K562 (cell line): ENCODE data around the gene OR2Z1. TPM values are rescaled to one million over a fixed set of nuclear protein-coding genes. Genes with fewer than 3 reads are reported as not detected.

Experiments used
- EP300 ChIP-seq: IDR thresholded peaks from 2 replicates; pipeline ENCODE4 v1.6.1; 2012; ENCODE audit warnings: low read length, improper control_type of control experiment
- ESRRA ChIP-seq: fragments of 450-650 bp; IDR thresholded peaks from 2 replicates; pipeline ENCODE4 v1.6.1; 2014; ENCODE audit warnings: low read depth, mild to moderate bottlenecking, moderate library complexity, borderline replicate concordance
- FOXA3 ChIP-seq, 2 experiments: fragments of 450-650 bp in 1 of 2; sonication (generic) in 1 of 2; formaldehyde crosslinking; IDR thresholded peaks in 1 of 2; conservative IDR thresholded peaks in 1 of 2; 2 replicates each; pipeline versions ENCODE4 v1.4.0 to v1.8.0; 2020 to 2022; ENCODE audit warnings: mild to moderate bottlenecking in 2 of 2, missing genetic modification reagents in 1 of 2
- KDM1A ChIP-seq, 2 experiments: fragments of 450-650 bp; IDR thresholded peaks; 2 replicates each; pipeline ENCODE4 v1.6.1; 2016; ENCODE audit warnings: mild to moderate bottlenecking in 2 of 2
- MBD2 ChIP-seq: sonication (generic); IDR thresholded peaks from 2 replicates; pipeline ENCODE4 v1.6.1; 2016; ENCODE audit warnings: low read depth, borderline replicate concordance
- MTF1 ChIP-seq: fragments of 250-450 bp; sonication (Bioruptor Pico); IDR thresholded peaks from 2 replicates; pipeline ENCODE4 v1.9.0; 2021; ENCODE audit warnings: moderate library complexity, mild to moderate bottlenecking, inconsistent platforms, borderline replicate concordance
- NCOA4 ChIP-seq: fragments of 450-650 bp; IDR thresholded peaks from 2 replicates; pipeline ENCODE4 v1.6.1; 2018; ENCODE audit warnings: mild to moderate bottlenecking; ENCODE audit not compliant: partially characterized antibody
- NR2F6 ChIP-seq: fragments of 450-650 bp; formaldehyde crosslinking; IDR thresholded peaks from 2 replicates; pipeline ENCODE4 v1.4.0; 2020; ENCODE audit warnings: mild to moderate bottlenecking
- NUFIP1 ChIP-seq: fragments of 450-650 bp; IDR thresholded peaks from 2 replicates; pipeline ENCODE4 v1.6.1; 2018; ENCODE audit not compliant: partially characterized antibody
- PURB ChIP-seq: sonication (generic); formaldehyde crosslinking; IDR thresholded peaks from 2 replicates; pipeline ENCODE4 v1.9.0; 2021; ENCODE audit warnings: low read depth, mild to moderate bottlenecking, missing genetic modification reagents
- SLC30A9 ChIP-seq: fragments of 250-450 bp; sonication (Bioruptor Pico); IDR thresholded peaks from 2 replicates; pipeline ENCODE4 v1.8.0; 2022; ENCODE audit warnings: mild to moderate bottlenecking, moderate library complexity
- SMARCA4 ChIP-seq: fragments of 450-650 bp; IDR thresholded peaks from 2 replicates; pipeline ENCODE4 v1.6.1; 2016
- SRF ChIP-seq, 2 experiments: fragments of 250-450, 450-650 bp in 1 of 2; sonication (Bioruptor Pico) in 1 of 2; sonication (generic) in 1 of 2; formaldehyde crosslinking; IDR thresholded peaks; 2 replicates each; pipeline versions ENCODE4 v1.5.0 to v1.5.1; 2020 to 2022; ENCODE audit warnings: mild to moderate bottlenecking in 1 of 2, missing genetic modification reagents in 1 of 2
- TAL1 ChIP-seq: fragments of 450-650 bp; IDR thresholded peaks from 2 replicates; pipeline ENCODE4 v1.6.1; 2016; ENCODE audit warnings: mild to moderate bottlenecking
- ZSCAN29 ChIP-seq: fragments of 450-650 bp; IDR thresholded peaks from 2 replicates; pipeline ENCODE4 v1.6.1; 2017
- polyA plus RNA-seq, 8 experiments: library from polyadenylated mRNA; depleted of rRNA in 4 of 8; stranded (reverse) in 5 of 8; unstranded in 3 of 8; fragments of >200 nt; fragmentation: Nextera tagmentation in 2 of 8; fragmentation: Illumina TruSeq in 1 of 8; extraction: Ambion mirVana in 2 of 8; extraction: Trizol in 1 of 8; gene quantifications; 2 replicates each; pipeline versions ENCODE4 v1.2.1 to v1.2.3, GENCODE V29; 2011 to 2014; ENCODE audit warnings: inconsistent platforms in 1 of 8, missing spikeins in 1 of 8
- total RNA-seq, 7 experiments: library from RNA; depleted of rRNA in 6 of 7; stranded (reverse); fragments of >200 nt in 6 of 7; fragmentation: Illumina TruSeq in 2 of 7; extraction: Trizol in 2 of 7; gene quantifications; 2 replicates each; pipeline versions ENCODE4 v1.2.1 to v1.2.3, GENCODE V29; 2011 to 2021; ENCODE audit warnings: low replicate concordance in 1 of 7
- TF ChIP-seq, protein P1 (sequence below), 2 experiments: fragments of 450-650 bp; IDR thresholded peaks; 2 replicates each; pipeline ENCODE4 v1.6.1; 2016; ENCODE audit warnings: mild to moderate bottlenecking in 2 of 2, borderline replicate concordance in 1 of 2, low read depth in 1 of 2, moderate library complexity in 1 of 2
- TF ChIP-seq, protein P2 (sequence below): fragments of 450-650 bp; formaldehyde crosslinking; conservative IDR thresholded peaks from 2 replicates; pipeline ENCODE4 v1.4.0; 2022; ENCODE audit warnings: mild to moderate bottlenecking, missing genetic modification characterization
- TF ChIP-seq, protein P3 (sequence below): fragments of 250-450 bp; sonication (Bioruptor Pico); IDR thresholded peaks from 2 replicates; pipeline ENCODE4 v1.8.0; 2022; ENCODE audit warnings: inconsistent platforms

OR2Z1 gene
- total and polyA plus RNA-seq, 9 of the 15 experiments (the other 6 are each of a cell fraction or from before 2014, with no cell fraction given), result 0.13 TPM; not detected in 8

GRCh38 chr19:8681345-8682029 lies 39.9 kb upstream of the OR2Z1 start (continued):
- TF ChIP-seq, protein P1, sequence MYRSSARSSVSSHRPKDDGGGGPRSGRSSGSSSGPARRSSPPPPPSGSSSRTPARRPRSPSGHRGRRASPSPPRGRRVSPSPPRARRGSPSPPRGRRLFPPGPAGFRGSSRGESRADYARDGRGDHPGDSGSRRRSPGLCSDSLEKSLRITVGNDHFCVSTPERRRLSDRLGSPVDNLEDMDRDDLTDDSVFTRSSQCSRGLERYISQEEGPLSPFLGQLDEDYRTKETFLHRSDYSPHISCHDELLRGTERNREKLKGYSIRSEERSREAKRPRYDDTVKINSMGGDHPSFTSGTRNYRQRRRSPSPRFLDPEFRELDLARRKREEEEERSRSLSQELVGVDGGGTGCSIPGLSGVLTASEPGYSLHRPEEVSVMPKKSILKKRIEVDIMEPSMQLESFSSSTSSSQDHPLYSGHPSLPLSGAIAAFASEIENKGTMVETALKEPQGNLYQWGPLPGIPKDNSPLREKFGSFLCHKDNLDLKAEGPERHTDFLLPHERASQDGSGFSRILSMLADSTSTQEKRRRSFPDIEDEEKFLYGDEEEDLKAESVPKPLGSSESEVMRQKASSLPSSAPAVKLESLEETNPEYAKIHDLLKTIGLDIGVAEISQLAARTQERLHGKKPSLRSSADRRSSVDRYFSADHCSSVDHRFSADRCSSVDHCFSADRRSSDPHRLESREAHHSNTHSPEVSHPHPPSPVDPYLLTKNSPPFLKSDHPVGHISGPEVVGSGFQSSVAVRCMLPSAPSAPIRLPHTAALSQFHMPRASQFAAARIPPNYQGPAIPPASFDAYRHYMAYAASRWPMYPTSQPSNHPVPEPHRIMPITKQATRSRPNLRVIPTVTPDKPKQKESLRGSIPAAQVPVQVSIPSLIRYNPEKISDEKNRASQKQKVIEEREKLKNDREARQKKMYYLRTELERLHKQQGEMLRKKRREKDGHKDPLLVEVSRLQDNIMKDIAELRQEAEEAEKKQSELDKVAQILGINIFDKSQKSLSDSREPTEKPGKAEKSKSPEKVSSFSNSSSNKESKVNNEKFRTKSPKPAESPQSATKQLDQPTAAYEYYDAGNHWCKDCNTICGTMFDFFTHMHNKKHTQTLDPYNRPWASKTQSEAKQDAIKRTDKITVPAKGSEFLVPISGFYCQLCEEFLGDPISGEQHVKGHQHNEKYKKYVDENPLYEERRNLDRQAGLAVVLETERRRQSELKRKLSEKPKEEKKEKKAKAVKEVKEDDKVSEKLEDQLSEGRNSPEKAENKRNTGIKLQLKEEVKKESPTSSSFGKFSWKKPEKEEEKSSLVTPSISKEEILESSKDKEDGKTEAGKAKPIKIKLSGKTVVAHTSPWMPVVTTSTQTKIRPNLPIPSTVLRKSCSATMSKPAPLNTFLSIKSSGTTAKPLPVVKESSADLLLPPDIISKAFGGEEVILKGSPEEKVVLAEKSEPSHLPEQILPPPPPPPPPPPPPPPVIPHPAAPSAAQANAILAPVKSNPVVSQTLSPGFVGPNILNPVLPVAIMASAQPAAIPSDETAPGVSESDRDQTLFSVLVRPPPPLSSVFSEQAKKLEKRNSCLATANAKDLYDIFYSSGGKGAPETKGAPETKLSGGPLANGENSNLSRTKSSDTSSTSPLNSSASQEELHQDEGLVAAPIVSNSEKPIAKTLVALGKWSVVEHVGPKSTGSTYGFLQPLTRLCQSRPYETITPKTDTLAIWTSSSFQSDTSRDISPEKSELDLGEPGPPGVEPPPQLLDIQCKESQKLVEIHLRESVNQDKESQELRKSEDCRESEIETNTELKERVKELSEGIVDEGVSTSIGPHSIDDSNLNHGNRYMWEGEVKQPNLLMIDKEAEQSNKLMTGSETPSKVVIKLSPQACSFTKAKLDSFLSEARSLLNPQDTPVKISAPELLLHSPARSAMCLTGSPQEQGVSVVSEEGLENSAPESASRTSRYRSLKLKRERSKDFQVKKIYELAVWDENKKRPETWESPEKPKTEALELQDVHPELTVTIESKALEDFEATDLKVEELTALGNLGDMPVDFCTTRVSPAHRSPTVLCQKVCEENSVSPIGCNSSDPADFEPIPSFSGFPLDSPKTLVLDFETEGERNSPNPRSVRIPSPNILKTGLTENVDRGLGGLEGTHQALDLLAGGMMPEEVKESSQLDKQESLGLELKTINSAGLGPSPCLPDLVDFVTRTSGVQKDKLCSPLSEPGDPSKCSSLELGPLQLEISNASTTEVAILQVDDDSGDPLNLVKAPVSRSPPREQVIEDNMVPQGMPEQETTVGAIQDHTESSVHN (IDR thresholded peaks at IDR 0.05; ENCODE audit: borderline replicate concordance in 1 of 2, low read depth in 1 of 2), result no peak
- TF ChIP-seq NCOA4 (no peak), SRF (CRISPR knock-in tag; IDR thresholded peaks at IDR 0.05) (no peak), ZSCAN29 (no peak), TAL1 (no peak), NR2F6 (CRISPR knock-in tag) (no peak), SMARCA4 (peak; percentile 46; the same call in 1 of the 2 replicates), ESRRA (no peak), SLC30A9 (CRISPR knock-in tag) (no peak), KDM1A (IDR thresholded peaks at IDR 0.05) (no peak), PURB (CRISPR knock-in tag) (no peak), FOXA3 (CRISPR knock-in tag; conservative IDR thresholded peaks at IDR 0.05 in 1 of 2, IDR thresholded peaks at IDR 0.05 in 1 of 2) (peak in 1 of 2 experiments; percentile 89; a peak in 2 of 4 replicates), EP300 (peak; percentile 59), NUFIP1 (no peak), MTF1 (CRISPR knock-in tag) (no peak), MBD2 (no peak)
- TF ChIP-seq, protein P2, sequence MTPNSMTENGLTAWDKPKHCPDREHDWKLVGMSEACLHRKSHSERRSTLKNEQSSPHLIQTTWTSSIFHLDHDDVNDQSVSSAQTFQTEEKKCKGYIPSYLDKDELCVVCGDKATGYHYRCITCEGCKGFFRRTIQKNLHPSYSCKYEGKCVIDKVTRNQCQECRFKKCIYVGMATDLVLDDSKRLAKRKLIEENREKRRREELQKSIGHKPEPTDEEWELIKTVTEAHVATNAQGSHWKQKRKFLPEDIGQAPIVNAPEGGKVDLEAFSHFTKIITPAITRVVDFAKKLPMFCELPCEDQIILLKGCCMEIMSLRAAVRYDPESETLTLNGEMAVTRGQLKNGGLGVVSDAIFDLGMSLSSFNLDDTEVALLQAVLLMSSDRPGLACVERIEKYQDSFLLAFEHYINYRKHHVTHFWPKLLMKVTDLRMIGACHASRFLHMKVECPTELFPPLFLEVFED, result 0 out of 2 replicates have a peak, but pooled peaks have one; percentile 42
- TF ChIP-seq, protein P3, sequence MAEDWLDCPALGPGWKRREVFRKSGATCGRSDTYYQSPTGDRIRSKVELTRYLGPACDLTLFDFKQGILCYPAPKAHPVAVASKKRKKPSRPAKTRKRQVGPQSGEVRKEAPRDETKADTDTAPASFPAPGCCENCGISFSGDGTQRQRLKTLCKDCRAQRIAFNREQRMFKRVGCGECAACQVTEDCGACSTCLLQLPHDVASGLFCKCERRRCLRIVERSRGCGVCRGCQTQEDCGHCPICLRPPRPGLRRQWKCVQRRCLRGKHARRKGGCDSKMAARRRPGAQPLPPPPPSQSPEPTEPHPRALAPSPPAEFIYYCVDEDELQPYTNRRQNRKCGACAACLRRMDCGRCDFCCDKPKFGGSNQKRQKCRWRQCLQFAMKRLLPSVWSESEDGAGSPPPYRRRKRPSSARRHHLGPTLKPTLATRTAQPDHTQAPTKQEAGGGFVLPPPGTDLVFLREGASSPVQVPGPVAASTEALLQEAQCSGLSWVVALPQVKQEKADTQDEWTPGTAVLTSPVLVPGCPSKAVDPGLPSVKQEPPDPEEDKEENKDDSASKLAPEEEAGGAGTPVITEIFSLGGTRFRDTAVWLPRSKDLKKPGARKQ, result no peak
